Breast epithelium (tissue), 4 donors: ENCODE data around the gene SP100. TPM values are rescaled to one million over a fixed set of nuclear protein-coding genes. Genes with fewer than 3 reads are reported as not detected.

Source experiments
- DNase-seq, 2 donors: peaks; one replicate each; pipeline ENCODE4 v3.0.0-alpha.2; 2019; ENCODE audit warnings: low spot score in 2 of 2
- H3K27ac ChIP-seq, 2 donors: fragments of 200-600 bp; sonication (generic) in 1 of 2; one replicate each; pipeline ENCODE4 v1.5.1; 2016 to 2019; ENCODE audit warnings: mild to moderate bottlenecking in 1 of 2
- H3K27me3 ChIP-seq, 2 donors: fragments of 200-600 bp; sonication (generic) in 1 of 2; one replicate each; pipeline versions ENCODE4 v1.5.1 to v1.6.0; 2017 to 2019; ENCODE audit warnings: control low read depth in 1 of 2, mild to moderate bottlenecking in 1 of 2
- H3K36me3 ChIP-seq: fragments of 200-600 bp; one replicate; pipeline ENCODE4 v1.5.1; 2019
- H3K4me1 ChIP-seq, 2 donors: fragments of 200-600 bp; sonication (generic); one replicate each; pipeline ENCODE4 v1.5.1; 2016 to 2019; ENCODE audit warnings: control low read depth in 1 of 2
- H3K4me3 ChIP-seq, 3 donors: fragments of 200-600 bp; sonication (generic); 1 replicate in 2 of 3; 2 replicates in 1 of 3; pipeline ENCODE4 v1.5.1; 2016 to 2019; ENCODE audit warnings: mild to moderate bottlenecking in 3 of 3, moderate library complexity in 2 of 3
- H3K9me3 ChIP-seq, 2 donors: fragments of 200-600 bp; sonication (generic) in 1 of 2; one replicate each; pipeline ENCODE4 v1.5.1; 2016 to 2019; ENCODE audit warnings: control low read depth in 1 of 2
- POLR2A ChIP-seq: fragments of 450-650 bp; IDR thresholded peaks from one replicate; pipeline ENCODE4 v1.6.1; 2016; ENCODE audit warnings: antibody characterized with exemption, mild to moderate bottlenecking, moderate library complexity
- POLR2AphosphoS5 ChIP-seq, 3 donors: sonication (generic); formaldehyde crosslinking; IDR thresholded peaks; one replicate each; pipeline ENCODE4 v1.6.1; 2017; ENCODE audit warnings: antibody characterized with exemption in 3 of 3
- intact Hi-C: fragments of 100-400 bp; cut with DNase I; formaldehyde crosslinking; loops from one replicate; pipeline ENCODE4 v1.15.1; 2023; ENCODE audit warnings: low total_unique reads
- total RNA-seq, 3 donors: library from RNA; depleted of rRNA; stranded (reverse); fragments of >200 nt; gene quantifications; one replicate each; pipeline ENCODE4 v1.1.0, GENCODE V29; 2016
- TF ChIP-seq, protein P1 (sequence below), 3 donors: fragments of 450-650 bp; IDR thresholded peaks; one replicate each; pipeline ENCODE4 v1.5.1; 2016 to 2017; ENCODE audit warnings: antibody characterized with exemption in 3 of 3, mild to moderate bottlenecking in 3 of 3, moderate library complexity in 3 of 3

SP100 gene
- total RNA-seq, 3 donors from 2014 or later, result 128 to 157 (median 152) TPM

DNA sequence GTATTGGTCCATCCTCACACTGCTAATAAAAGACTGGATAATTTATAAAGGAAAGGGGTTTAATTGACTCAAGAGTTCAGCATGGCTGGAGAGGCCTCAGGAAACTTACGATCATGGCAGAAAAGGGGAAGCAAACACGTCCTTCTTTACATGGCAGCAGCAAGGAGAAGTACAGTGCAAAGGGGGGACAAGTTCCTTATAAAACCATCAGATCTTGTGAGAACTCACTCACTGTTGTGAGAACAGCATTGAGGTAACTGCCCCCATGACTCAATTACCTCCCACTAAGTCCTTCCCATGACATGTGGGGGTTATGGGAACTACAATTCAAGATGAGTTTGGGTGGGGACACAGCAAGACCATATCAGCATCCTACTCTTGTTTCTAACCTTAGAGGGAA lies 37.0 kb downstream of the SP100 start:
- DNase-seq, result no peak
- Histone ChIP-seq H3K9me3 (peaks cover 0 to 5% of the 10 kb centered on the region in 2 donors), H3K27me3 (no peaks in the 10 kb centered on the region), H3K36me3 (peaks cover 11% of the 10 kb centered on the region), H3K27ac (no peak overlapping the region), H3K4me1 (no peaks in the 10 kb centered on the region), H3K4me3 (no peak overlapping the region)
- TF ChIP-seq POLR2AphosphoS5 (IDR thresholded peaks at IDR 0.05) (no peak), POLR2A (no peak)
- TF ChIP-seq, protein P1, sequence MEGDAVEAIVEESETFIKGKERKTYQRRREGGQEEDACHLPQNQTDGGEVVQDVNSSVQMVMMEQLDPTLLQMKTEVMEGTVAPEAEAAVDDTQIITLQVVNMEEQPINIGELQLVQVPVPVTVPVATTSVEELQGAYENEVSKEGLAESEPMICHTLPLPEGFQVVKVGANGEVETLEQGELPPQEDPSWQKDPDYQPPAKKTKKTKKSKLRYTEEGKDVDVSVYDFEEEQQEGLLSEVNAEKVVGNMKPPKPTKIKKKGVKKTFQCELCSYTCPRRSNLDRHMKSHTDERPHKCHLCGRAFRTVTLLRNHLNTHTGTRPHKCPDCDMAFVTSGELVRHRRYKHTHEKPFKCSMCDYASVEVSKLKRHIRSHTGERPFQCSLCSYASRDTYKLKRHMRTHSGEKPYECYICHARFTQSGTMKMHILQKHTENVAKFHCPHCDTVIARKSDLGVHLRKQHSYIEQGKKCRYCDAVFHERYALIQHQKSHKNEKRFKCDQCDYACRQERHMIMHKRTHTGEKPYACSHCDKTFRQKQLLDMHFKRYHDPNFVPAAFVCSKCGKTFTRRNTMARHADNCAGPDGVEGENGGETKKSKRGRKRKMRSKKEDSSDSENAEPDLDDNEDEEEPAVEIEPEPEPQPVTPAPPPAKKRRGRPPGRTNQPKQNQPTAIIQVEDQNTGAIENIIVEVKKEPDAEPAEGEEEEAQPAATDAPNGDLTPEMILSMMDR (IDR thresholded peaks at IDR 0.05), result no peak
- intact Hi-C loops, result no loop called here

DNA sequence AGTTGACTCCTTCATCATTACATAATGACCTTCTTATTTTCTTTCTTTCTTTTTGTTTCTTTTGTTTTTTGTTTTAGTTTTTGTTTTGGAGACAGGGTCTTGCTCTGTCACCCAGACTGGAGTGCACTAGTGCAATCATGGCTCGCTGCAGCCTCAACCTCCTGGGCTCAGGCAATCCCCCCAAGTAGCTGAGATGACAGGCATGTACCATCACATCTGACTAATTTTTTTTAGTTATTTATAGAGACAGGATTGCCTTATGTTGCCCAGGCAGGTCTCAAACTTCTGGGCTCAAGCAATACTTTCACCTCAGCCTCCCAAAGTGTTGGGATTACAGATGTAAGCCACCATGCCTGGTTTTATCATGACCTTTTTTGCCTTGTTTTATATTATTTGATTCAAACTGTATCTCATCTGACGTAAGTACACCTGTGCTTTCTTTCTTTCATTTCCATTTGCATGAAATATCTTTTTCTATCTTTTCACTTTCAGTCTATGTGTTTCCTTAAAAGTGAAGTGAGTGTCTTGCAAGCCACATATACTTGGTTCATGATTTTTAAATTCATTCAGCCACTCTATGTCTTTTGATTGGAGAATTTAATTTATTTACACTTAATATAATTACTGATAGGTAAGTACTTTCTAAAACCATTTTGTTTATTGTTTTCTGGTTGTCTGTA lies 39.1 kb downstream of the SP100 start:
- Histone ChIP-seq H3K4me3 (no peak overlapping the region), H3K4me1 (no peaks in the 10 kb centered on the region), H3K27me3 (no peaks in the 10 kb centered on the region), H3K9me3 (peaks cover 0 to 5% of the 10 kb centered on the region in 2 donors), H3K27ac (no peak overlapping the region), H3K36me3 (peaks cover 7% of the 10 kb centered on the region)
- TF ChIP-seq, protein P1 (IDR thresholded peaks at IDR 0.05), result no peak
- TF ChIP-seq POLR2A (no peak), POLR2AphosphoS5 (IDR thresholded peaks at IDR 0.05) (no peak)
- intact Hi-C loops, result no loop called here
- no peak for DNase-seq

DNA sequence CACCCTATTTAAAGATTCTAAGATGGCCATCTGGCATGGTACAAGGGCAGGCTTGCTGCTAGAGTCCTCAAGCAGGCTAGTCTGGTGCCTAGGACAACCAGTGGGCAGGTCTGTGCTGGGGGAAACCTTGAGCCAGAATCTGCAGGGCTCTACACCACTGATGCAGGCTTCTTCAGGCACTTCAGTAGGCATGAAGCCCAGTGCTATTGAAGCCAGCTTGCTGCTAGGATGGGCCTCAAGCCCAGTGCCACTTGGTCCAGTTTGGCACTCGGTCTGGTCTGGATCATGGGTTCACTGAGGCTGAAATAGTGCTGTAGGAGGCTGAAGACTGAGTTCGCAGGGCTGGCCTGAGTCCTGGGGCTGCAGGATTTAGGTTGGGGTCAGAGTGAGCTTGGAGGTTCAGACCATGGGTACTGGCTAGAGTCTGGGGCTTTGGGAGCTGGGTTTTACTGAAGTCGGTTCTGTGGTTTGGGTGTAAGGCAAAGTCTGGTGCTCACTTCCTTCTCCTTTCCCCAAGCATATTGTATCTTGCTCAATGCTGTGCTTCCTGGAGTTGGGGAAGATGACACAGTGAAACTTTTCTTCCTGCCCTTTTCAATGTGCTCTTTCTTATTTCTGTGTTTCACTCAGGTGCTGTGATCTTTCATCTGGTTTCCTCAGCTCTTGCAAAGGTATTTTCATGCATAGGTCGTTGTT lies 41.2 kb downstream of the SP100 start:
- TF ChIP-seq POLR2A (no peak), POLR2AphosphoS5 (IDR thresholded peaks at IDR 0.05) (no peak)
- TF ChIP-seq, protein P1 (IDR thresholded peaks at IDR 0.05), result no peak
- Histone ChIP-seq H3K36me3 (peaks cover 7% of the 10 kb centered on the region), H3K4me3 (no peak overlapping the region), H3K27me3 (no peaks in the 10 kb centered on the region), H3K27ac (no peak overlapping the region), H3K9me3 (peaks cover 0 to 5% of the 10 kb centered on the region in 2 donors), H3K4me1 (no peaks in the 10 kb centered on the region)
- intact Hi-C loops, result no loop called here
- DNase-seq, result no peak

DNA sequence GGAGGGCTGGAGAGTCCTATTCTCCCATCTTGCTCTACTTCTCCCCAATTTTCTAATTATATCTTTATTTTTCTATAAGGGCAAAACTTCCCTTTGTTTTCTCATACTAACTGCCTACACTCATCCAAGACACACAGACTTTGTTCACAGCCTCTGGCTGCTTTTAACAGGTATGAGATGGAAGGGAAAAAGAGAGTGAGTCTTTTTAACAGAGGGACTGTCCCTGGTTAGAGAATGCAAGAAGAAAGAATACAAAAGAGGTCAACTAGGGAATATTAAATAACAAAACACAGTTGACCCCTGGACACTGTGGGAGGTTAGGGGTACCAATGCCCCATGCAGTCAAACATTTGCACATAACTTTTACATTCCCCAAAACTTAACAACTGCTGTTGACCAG lies 41.8 kb downstream of the SP100 start:
- H3K36me3 ChIP-seq, result peaks cover 7% of the 10 kb centered on the region
- H3K27ac ChIP-seq, result no peak overlapping the region

More for the DNA sequence above, 41.8 kb downstream of the SP100 start:
- intact Hi-C loops, result no loop called here
- H3K27me3 ChIP-seq, result no peaks in the 10 kb centered on the region
- no peak for TF ChIP-seq POLR2AphosphoS5 (IDR thresholded peaks at IDR 0.05)
- TF ChIP-seq, protein P1 (IDR thresholded peaks at IDR 0.05), result no peak
- no peak for TF ChIP-seq POLR2A
- no peak overlapping the region for H3K4me3 ChIP-seq
- peaks cover 0 to 5% of the 10 kb centered on the region in 2 donors for H3K9me3 ChIP-seq
- no peak for DNase-seq
- no peaks in the 10 kb centered on the region for H3K4me1 ChIP-seq
